Activated T-helper 1 cell treated with anti-CD3 and anti-CD28 coated beads, Interleukin-2, amount 50 U/mL, for 16 hours (primary cell): ENCODE results near the gene ADCY9.

Source experiments
- DNase-seq, 2 donors: peaks; one replicate each; pipeline ENCODE4 v3.0.0-alpha.2; 2020; ENCODE audit warnings: low read depth in 1 of 2, low spot score in 1 of 2

Gene ADCY9

GRCh38 chr16:4008116-4008515 is 108.1 kb downstream of the ADCY9 start:
- DNase-seq, result no peak

- DNase-seq, result no peak
These were observed 109.7 kb downstream of the ADCY9 start for GRCh38 chr16:4006397-4006999.

- no peak for DNase-seq
These were observed 110.5 kb downstream of the ADCY9 start for GRCh38 chr16:4005731-4006130.

- DNase-seq, result no peak
These were observed 111.0 kb downstream of the ADCY9 start for GRCh38 chr16:4005281-4005680.

GRCh38 chr16:4004206-4004605 is 112.0 kb downstream of the ADCY9 start:
- DNase-seq, result no peak

GRCh38 chr16:4003576-4003975 is 112.7 kb downstream of the ADCY9 start:
- DNase-seq, result no peak

GRCh38 chr16:4003166-4003565 is 113.1 kb downstream of the ADCY9 start:
- no peak for DNase-seq

GRCh38 chr16:4002121-4002520 is 114.1 kb downstream of the ADCY9 start:
- no peak for DNase-seq

- no peak for DNase-seq
These were observed 116.5 kb downstream of the ADCY9 start for GRCh38 chr16:3999479-4000325.

- no peak for DNase-seq
These were observed 117.3 kb downstream of the ADCY9 start for GRCh38 chr16:3998793-3999478.

- no peak for DNase-seq
These were observed 118.9 kb downstream of the ADCY9 start for GRCh38 chr16:3997231-3997841.

- no peak for DNase-seq
These were observed 121.2 kb downstream of the ADCY9 start for GRCh38 chr16:3995001-3995400.

GRCh38 chr16:3993052-3993785 is 123.0 kb downstream of the ADCY9 start:
- DNase-seq, result no peak

- DNase-seq, result no peak
These were observed 123.8 kb downstream of the ADCY9 start for GRCh38 chr16:3992297-3993051.

- no peak for DNase-seq
These were observed 127.4 kb downstream of the ADCY9 start for GRCh38 chr16:3988824-3989223.

GRCh38 chr16:3988011-3988410 is 128.2 kb downstream of the ADCY9 start:
- DNase-seq, result no peak

- no peak for DNase-seq
These were observed 129.0 kb downstream of the ADCY9 start for GRCh38 chr16:3987231-3987630.

- DNase-seq, result no peak
These were observed 130.1 kb downstream of the ADCY9 start for GRCh38 chr16:3986235-3986544.

- no peak for DNase-seq
These were observed 131.9 kb downstream of the ADCY9 start for GRCh38 chr16:3984111-3985060.
